HG02884 (cell line): ENCODE data around the gene PEDS1.
"Not testable (repeated sequence)": the region's sequence is repeated elsewhere in the genome, so short reads cannot be mapped to it uniquely, and the experiment has no call there.

Experiments
- ATAC-seq: cut with Tn5 transposase; IDR thresholded peaks from one replicate; pipeline ENCODE4 v1.9.1; 2021; ENCODE audit warnings: mild to moderate bottlenecking, moderate library complexity; ENCODE audit not compliant: unreplicated experiment

The PEDS1 gene

GRCh38 chr20:50190251-50191064 is 36.9 kb upstream of the PEDS1 start, which contains the start of gene CEBPB:
CEBPB (plus strand) TSS chr20:50190830; CDS start chr20:50191034, 204 bp downstream.
- ATAC-seq = no peak

DNA sequence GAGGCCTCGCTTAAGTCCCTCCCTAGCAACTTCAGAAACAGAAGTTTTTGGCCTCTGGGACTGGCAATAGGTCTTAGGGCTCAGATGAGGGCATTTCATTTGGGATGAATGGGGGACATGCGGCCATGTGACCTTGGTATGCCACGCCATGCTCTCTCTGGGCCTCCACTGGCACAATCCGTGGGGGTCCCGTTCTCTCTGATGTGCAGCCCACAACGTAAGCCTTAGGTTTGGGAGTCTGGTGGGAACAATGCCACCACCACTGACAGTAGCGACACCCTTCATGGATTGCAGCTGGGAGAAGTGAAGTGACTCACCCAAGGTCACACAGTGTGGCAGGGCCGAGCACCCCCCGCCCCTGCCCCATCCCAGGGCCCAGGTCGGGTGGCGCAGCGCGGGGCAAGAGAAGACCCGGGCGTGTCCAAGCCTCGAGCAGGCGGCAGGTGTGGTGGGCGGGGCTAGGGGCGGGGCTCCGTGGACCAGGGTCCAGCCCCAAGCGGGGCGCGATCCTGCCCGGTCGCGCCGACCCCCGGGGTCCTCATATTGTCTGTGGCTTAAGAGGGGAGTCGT is 36.2 kb upstream of the PEDS1 start:
- ATAC-seq = no peak

- ATAC-seq = no peak
Measured at GRCh38 chr20:50188879-50189680, 35.6 kb upstream of the PEDS1 start.

DNA sequence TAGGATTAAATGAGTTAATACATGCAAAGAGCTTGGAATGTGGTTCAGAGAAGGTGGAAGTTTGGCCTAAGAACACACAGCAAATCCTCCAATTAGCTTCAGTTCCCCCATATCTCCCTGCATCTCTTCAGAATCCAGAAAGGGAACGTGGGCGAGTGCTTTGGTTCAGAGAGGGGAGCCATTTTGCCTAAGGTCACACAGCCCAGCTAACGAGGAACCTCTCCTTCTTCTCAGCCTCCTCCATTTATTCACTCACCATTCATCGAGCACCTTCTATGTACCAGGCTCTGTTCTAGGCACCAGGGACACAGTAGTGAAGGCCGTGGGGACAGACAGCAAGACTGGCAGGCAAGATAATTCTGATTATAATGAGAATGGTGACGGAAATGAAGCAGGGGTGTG is 34.8 kb upstream of the PEDS1 start:
- ATAC-seq = no peak

DNA sequence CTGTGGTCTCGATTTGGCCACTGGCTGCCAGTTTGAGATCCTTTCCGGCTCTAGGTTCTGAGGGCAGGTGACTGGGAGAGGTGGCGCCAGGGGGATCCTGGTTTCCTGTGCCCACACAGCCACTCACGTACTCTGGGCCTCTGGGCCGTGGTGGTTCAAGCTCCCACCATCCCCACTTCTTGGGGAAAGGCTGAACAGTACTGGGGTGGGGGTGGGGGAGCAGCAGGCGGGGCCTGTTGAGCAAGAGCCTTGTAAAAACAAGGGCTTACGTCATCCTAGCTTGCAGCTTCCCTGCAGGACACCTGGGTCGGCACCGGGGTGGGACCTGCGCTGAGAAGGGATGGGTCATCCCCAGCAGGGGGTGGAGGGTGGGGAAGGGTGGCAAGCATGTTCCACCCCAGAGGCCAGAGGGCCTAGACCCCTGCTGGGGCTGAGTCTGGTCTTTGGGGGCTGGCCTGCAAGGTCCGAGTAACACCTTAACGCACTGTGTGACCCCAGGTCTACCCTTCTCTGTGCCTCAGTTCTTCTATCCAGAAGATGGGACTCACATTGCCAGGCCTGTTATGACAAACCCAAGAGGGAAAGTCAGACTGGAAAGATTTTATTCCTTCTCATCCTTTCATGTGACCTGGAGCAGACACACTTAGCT is 34.0 kb upstream of the PEDS1 start:
- ATAC-seq = no peak

DNA sequence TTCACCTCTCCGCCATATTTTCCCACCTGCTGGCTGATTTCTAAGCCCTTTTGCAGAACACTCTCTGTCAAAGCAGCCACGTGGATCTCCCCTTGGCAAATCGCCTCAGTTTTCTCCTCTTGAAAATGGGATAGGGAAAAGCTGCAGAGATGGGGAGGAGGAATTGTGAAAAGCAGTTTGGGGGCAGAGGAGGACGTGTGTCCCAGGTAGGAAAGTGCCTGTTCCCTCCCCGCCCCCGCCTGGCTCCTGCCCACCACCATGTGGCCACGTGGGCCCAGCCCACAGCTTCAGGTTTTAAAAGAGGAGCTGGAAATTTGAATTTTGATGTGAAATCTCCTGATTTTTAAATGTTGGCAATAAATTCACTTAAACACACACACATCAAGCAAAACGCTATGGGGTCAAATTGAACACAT is 33.5 kb upstream of the PEDS1 start:
- no peak for ATAC-seq

DNA sequence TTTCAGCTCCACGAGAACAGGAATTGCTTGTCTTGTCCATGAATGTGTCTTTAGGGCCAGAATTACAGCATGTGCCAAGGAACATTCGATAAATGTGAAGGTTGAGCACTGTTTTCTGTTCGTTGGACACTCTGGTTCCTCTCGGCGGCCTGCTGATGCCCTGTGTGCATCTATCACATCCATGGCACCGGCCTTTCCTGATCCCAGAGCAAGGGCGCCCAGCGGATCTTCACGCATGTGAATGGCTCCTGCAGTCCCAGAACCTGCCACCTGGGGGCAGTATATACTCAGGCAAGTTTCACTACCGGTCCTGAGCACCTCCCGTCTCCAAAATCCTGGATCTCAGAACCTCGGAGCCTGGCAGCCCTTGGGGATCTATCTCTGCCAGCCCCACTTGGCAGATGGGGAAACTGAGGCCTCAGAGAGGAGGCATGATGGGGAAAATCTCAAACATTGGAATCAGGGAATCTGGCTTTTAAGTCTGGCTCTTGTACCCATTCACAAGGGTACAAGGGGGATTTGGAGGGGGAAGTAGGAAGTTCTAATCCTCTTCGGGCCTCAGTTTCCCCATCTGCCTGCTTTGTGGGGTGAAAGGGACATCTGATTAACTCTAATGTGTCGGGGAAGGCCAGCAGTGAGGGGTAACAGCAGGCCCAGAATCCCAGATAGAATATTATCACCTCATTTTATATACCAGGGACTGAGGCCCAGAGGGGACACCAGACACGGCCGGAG is 32.8 kb upstream of the PEDS1 start:
- no peak for ATAC-seq

- no peak for ATAC-seq
Measured at GRCh38 chr20:50185426-50185825, 31.9 kb upstream of the PEDS1 start.

DNA sequence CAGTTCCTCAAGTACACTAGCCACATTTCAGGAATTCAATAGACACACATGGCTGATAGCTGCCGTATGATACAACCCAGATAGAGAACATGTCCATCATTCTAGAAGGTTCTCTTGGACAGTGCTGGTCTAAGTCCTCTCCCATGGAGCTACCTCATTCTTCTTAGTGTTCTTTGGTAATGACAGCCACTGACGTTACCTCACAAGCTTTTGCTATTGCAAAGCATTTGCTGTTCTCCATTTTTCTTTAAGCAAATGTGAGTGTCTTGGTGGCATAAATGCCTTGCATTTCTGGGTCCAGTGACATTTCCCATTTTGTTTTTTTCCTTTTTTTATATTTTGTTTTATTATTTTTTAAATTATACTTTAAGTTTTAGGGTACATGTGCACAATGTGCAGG is 28.8 kb upstream of the PEDS1 start:
- ATAC-seq = no peak

- ATAC-seq = no peak
Measured at GRCh38 chr20:50181344-50181743, 27.8 kb upstream of the PEDS1 start.

GRCh38 chr20:50178672-50179071 is 25.1 kb upstream of the PEDS1 start:
- ATAC-seq = not testable (repeated sequence)

GRCh38 chr20:50175938-50176933 is 22.7 kb upstream of the PEDS1 start:
- no peak for ATAC-seq

DNA sequence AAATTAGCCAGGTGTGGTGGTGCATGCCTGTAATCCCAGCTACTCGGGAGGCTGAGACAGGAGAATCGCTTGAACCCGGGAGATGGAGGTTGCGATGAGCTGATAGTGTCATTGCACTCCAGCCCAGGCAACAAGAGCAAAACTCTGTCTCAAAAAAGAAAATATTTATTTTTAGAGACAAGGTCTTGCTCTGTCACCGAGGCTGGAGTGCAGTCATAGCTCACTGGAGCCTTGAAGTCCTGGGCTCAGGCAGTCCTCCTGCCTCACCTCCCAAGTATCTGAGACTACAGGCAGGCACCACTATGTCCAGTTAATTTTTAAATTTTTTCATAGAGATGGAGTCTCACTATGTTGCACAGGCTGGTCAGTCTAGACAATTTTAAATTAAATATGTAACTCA is 20.9 kb upstream of the PEDS1 start:
- no peak for ATAC-seq

DNA sequence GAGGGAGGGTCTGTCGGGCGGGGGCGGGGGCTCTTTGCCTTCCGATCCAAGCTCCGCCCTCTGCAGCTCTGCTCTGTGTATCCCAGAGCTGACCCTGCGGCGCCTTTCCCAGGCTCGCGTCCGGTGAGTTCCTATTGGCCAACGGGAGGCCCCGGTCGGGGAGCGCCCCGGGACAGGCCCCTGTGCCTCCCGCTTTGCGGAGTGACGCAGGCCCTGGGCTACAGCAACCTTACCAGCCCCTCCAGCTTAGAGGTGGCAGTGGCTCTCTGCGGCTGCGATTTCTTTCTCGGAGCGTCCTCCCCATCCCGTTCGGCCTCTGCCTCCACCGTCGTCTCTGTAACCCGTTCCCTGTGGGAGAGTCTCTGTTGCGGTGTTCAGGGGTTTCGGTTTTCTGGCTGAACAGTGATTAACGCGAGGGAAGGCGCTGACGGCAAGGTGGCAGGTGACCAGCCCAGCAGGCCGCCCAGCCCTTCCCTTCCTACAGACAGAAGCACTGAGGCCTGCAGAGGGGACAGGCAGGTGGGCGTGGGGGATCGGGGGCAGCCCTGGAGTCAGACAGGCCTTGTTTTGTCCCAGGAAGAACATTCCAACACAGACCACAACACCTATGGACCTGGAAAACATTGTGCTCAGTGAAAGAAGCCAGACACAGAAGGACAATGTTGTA is 19.0 kb upstream of the PEDS1 start:
- no peak for ATAC-seq

GRCh38 chr20:50170549-50171220 is 17.2 kb upstream of the PEDS1 start:
- ATAC-seq = no peak

GRCh38 chr20:50169329-50169823 is 15.9 kb upstream of the PEDS1 start:
- no peak for ATAC-seq

GRCh38 chr20:50165684-50166554 is 12.4 kb upstream of the PEDS1 start:
- ATAC-seq = peak; percentile 94
